H9 (cell line): ENCODE results near the gene SYK. TPM values are rescaled to one million over a fixed set of nuclear protein-coding genes. Genes with fewer than 3 reads are reported as not detected.

Source experiments
- DNase-seq: peaks from one replicate; pipeline ENCODE4 v3.0.0-alpha.2; 2017
- H2AFZ ChIP-seq: one replicate; pipeline ENCODE4 v1.6.1; 2013; ENCODE audit warnings: mild to moderate bottlenecking, low read length, control low read depth, moderate library complexity
- H2AK5ac ChIP-seq: 2 replicates; pipeline ENCODE4 v1.6.1; 2013; ENCODE audit warnings: low read length, control low read depth, mixed read lengths; ENCODE audit not compliant: insufficient read length
- H2BK120ac ChIP-seq: one replicate; pipeline ENCODE4 v1.6.1; 2013; ENCODE audit warnings: low read depth, mild to moderate bottlenecking, low read length, control low read depth, inconsistent platforms; ENCODE audit not compliant: poor library complexity, severe bottlenecking
- H2BK12ac ChIP-seq: 2 replicates; pipeline ENCODE4 v1.6.1; 2013; ENCODE audit warnings: low read length, control low read depth, mixed read lengths, low read depth; ENCODE audit not compliant: insufficient read length
- H2BK15ac ChIP-seq: 2 replicates; pipeline ENCODE4 v1.6.1; 2013; ENCODE audit warnings: low read depth, low read length, control low read depth
- H2BK20ac ChIP-seq: one replicate; pipeline ENCODE4 v1.6.1; 2013; ENCODE audit warnings: low read depth, mild to moderate bottlenecking, low read length, control low read depth, inconsistent platforms; ENCODE audit not compliant: poor library complexity, severe bottlenecking
- H2BK5ac ChIP-seq: 2 replicates; pipeline ENCODE4 v1.6.1; 2013; ENCODE audit warnings: low read length, control low read depth, mixed read lengths; ENCODE audit not compliant: insufficient read length
- H3K14ac ChIP-seq: 2 replicates; pipeline ENCODE4 v1.6.1; 2013; ENCODE audit warnings: low read length, control low read depth; ENCODE audit not compliant: insufficient read depth
- H3K18ac ChIP-seq: 2 replicates; pipeline ENCODE4 v1.6.1; 2013; ENCODE audit warnings: low read depth, mild to moderate bottlenecking, mixed read lengths, low read length, control low read depth; ENCODE audit not compliant: insufficient read length
- H3K23ac ChIP-seq: 2 replicates; pipeline ENCODE4 v1.6.1; 2013; ENCODE audit warnings: low read length, control low read depth, mixed read lengths, low read depth; ENCODE audit not compliant: insufficient read length
- H3K23me2 ChIP-seq: 2 replicates; pipeline ENCODE4 v1.6.1; 2013; ENCODE audit warnings: low read depth, mild to moderate bottlenecking, mixed read lengths, low read length, control low read depth; ENCODE audit not compliant: insufficient read length, poor library complexity, severe bottlenecking
- H3K27ac ChIP-seq: 2 replicates; pipeline ENCODE4 v1.5.1; 2013; ENCODE audit warnings: low read length, control low read depth, mixed read lengths, low read depth; ENCODE audit not compliant: insufficient read length
- H3K27me3 ChIP-seq: 2 replicates; pipeline ENCODE4 v1.6.1; 2013; ENCODE audit warnings: low read length, control low read depth, inconsistent platforms; ENCODE audit not compliant: insufficient read depth
- H3K4ac ChIP-seq: 2 replicates; pipeline ENCODE4 v1.6.1; 2013; ENCODE audit warnings: low read depth, mild to moderate bottlenecking, control low read depth, inconsistent platforms, low read length, moderate library complexity
- H3K4me1 ChIP-seq: 2 replicates; pipeline ENCODE4 v1.6.1; 2013; ENCODE audit warnings: low read length, control low read depth, inconsistent platforms; ENCODE audit not compliant: insufficient read depth
- H3K4me2 ChIP-seq: 2 replicates; pipeline ENCODE4 v1.6.1; 2013; ENCODE audit warnings: low read length, control low read depth, mixed read lengths; ENCODE audit not compliant: insufficient read length, insufficient read depth
- H3K56ac ChIP-seq: 2 replicates; pipeline ENCODE4 v1.6.1; 2013; ENCODE audit warnings: low read depth, mild to moderate bottlenecking, mixed read lengths, low read length, control low read depth; ENCODE audit not compliant: insufficient read length
- H3K79me1 ChIP-seq: 2 replicates; pipeline ENCODE4 v1.6.1; 2013; ENCODE audit warnings: low read depth, mild to moderate bottlenecking, moderate library complexity, low read length, control low read depth, inconsistent platforms; ENCODE audit not compliant: insufficient read depth, poor library complexity, severe bottlenecking
- H3K79me2 ChIP-seq: 2 replicates; pipeline ENCODE4 v1.6.1; 2013; ENCODE audit warnings: low read length, control low read depth, inconsistent platforms; ENCODE audit not compliant: insufficient read depth
- H3K9ac ChIP-seq: 2 replicates; pipeline ENCODE4 v1.6.1; 2013; ENCODE audit warnings: low read length, control low read depth, mixed read lengths; ENCODE audit not compliant: insufficient read length; ENCODE audit errors: extremely low read depth
- H3K9me3 ChIP-seq: one replicate; pipeline ENCODE4 v1.6.1; 2013; ENCODE audit warnings: low read depth, low read length, inconsistent platforms; ENCODE audit not compliant: control insufficient read depth
- H3T11ph ChIP-seq: one replicate; pipeline ENCODE4 v1.6.1; 2013; ENCODE audit warnings: mild to moderate bottlenecking, low read length, control low read depth, inconsistent platforms
- H4K20me1 ChIP-seq: one replicate; pipeline ENCODE4 v1.6.1; 2013; ENCODE audit not compliant: control insufficient read depth, insufficient read length, insufficient read depth
- H4K5ac ChIP-seq: 2 replicates; pipeline ENCODE4 v1.6.1; 2013; ENCODE audit warnings: low read depth, mild to moderate bottlenecking, mixed read lengths, low read length, control low read depth; ENCODE audit not compliant: insufficient read length
- H4K8ac ChIP-seq: replicated peaks from 2 replicates; pipeline ENCODE4 v1.6.1; 2013; ENCODE audit warnings: low read length, control low read depth, mixed read lengths, low read depth; ENCODE audit not compliant: insufficient read length
- H4K91ac ChIP-seq: 2 replicates; pipeline ENCODE4 v1.6.1; 2013; ENCODE audit warnings: low read depth, mild to moderate bottlenecking, moderate library complexity, mixed read lengths, low read length, control low read depth; ENCODE audit not compliant: insufficient read length
- H3K27ac Mint-ChIP-seq, 3 experiments: 2 replicates in 2 of 3; 3 replicates in 1 of 3; pipeline ENCODE4 v1.8.0; 2020 to 2021; ENCODE audit warnings: mixed read lengths in 3 of 3, mild to moderate bottlenecking in 1 of 3, moderate library complexity in 1 of 3
- H3K27me3 Mint-ChIP-seq: 2 replicates; pipeline ENCODE4 v1.8.0; 2021; ENCODE audit warnings: low read depth, mild to moderate bottlenecking, moderate library complexity, mixed read lengths
- H3K36me3 Mint-ChIP-seq, 3 experiments: 2 replicates in 2 of 3; 3 replicates in 1 of 3; pipeline ENCODE4 v1.8.0; 2020 to 2021; ENCODE audit warnings: low read depth in 3 of 3, mixed read lengths in 3 of 3; ENCODE audit not compliant: insufficient read depth in 1 of 3
- H3K4me1 Mint-ChIP-seq, 2 experiments: 2 replicates each; pipeline ENCODE4 v1.8.0; 2020; ENCODE audit warnings: mixed read lengths in 2 of 2
- H3K4me3 Mint-ChIP-seq, 2 experiments: 2 replicates in 1 of 2; 3 replicates in 1 of 2; pipeline ENCODE4 v1.8.0; 2020 to 2021; ENCODE audit warnings: mild to moderate bottlenecking in 2 of 2, mixed read lengths in 2 of 2, moderate library complexity in 1 of 2
- H3K9me3 Mint-ChIP-seq, 2 experiments: 2 replicates in 1 of 2; 3 replicates in 1 of 2; pipeline ENCODE4 v1.8.0; 2020; ENCODE audit warnings: mild to moderate bottlenecking in 2 of 2, mixed read lengths in 2 of 2, moderate library complexity in 1 of 2
- WGBS: extraction: QIAGEN DNeasy Blood & Tissue Kit; methylation state at CpG from one replicate; pipeline ENCODE4 v1.1.7; 2013; ENCODE audit warnings: missing lambda C conversion rate, low lambda C conversion rate, mixed read lengths; ENCODE audit not compliant: insufficient read length; ENCODE audit errors: extremely low coverage; 5-methylcytosine and 5-hydroxymethylcytosine counted together
- total RNA-seq: library from RNA; stranded (reverse); gene quantifications from 2 replicates; pipeline ENCODE4 v1.2.1, GENCODE V29; 2021
- TF ChIP-seq, protein P1 (sequence below): fragments of 200-600 bp; sonication (generic); conservative IDR thresholded peaks from 3 replicates; pipeline ENCODE4 v1.8.0; 2021; ENCODE audit warnings: antibody characterized with exemption, mild to moderate bottlenecking

The SYK gene
- total RNA-seq, 1 experiment from 2014 or later, result 7.9 TPM

GRCh38 chr9:90907790-90908189, 106.2 kb downstream of the SYK start:
- no peak overlapping the region for H2BK5ac ChIP-seq
- no peak overlapping the region for H4K91ac ChIP-seq
- H3T11ph ChIP-seq, result no peak overlapping the region
- DNase-seq, result no peak
- no peaks in the 10 kb centered on the region for H4K20me1 ChIP-seq
- TF ChIP-seq, protein P1, sequence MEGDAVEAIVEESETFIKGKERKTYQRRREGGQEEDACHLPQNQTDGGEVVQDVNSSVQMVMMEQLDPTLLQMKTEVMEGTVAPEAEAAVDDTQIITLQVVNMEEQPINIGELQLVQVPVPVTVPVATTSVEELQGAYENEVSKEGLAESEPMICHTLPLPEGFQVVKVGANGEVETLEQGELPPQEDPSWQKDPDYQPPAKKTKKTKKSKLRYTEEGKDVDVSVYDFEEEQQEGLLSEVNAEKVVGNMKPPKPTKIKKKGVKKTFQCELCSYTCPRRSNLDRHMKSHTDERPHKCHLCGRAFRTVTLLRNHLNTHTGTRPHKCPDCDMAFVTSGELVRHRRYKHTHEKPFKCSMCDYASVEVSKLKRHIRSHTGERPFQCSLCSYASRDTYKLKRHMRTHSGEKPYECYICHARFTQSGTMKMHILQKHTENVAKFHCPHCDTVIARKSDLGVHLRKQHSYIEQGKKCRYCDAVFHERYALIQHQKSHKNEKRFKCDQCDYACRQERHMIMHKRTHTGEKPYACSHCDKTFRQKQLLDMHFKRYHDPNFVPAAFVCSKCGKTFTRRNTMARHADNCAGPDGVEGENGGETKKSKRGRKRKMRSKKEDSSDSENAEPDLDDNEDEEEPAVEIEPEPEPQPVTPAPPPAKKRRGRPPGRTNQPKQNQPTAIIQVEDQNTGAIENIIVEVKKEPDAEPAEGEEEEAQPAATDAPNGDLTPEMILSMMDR, result no peak
- H2BK20ac ChIP-seq, result no peak overlapping the region
- H3K9me3 ChIP-seq, result no peaks in the 10 kb centered on the region
- H3K27ac Mint-ChIP-seq, result no peak overlapping the region
- H3K9me3 Mint-ChIP-seq, result peaks cover 7 to 12% of the 10 kb centered on the region in 2 experiments
- no peak overlapping the region for H2BK15ac ChIP-seq
- no peak overlapping the region for H4K8ac ChIP-seq
- no peaks in the 10 kb centered on the region for H3K79me2 ChIP-seq
- H3K56ac ChIP-seq, result no peak overlapping the region
- H3K4me3 Mint-ChIP-seq, result no peak overlapping the region
- H3K9ac ChIP-seq, result no peak overlapping the region
- no peak overlapping the region for H3K4me2 ChIP-seq
- no peaks in the 10 kb centered on the region for H3K79me1 ChIP-seq
- no CpG with 5 or more reads among the region's 4 CpGs for WGBS
- H3K18ac ChIP-seq, result no peak overlapping the region
- H3K4ac ChIP-seq, result no peak overlapping the region
- no peaks in the 10 kb centered on the region for H3K23me2 ChIP-seq
- peaks cover 6 to 9% of the 10 kb centered on the region in 2 experiments for H3K4me1 Mint-ChIP-seq
- peaks cover 2% of the 10 kb centered on the region for H3K27me3 Mint-ChIP-seq
- H3K27ac ChIP-seq, result no peak overlapping the region
- H3K23ac ChIP-seq, result no peak overlapping the region
- no peak overlapping the region for H3K14ac ChIP-seq
- H3K27me3 ChIP-seq, result no peaks in the 10 kb centered on the region
- H2BK120ac ChIP-seq, result no peak overlapping the region
- H3K4me1 ChIP-seq, result no peaks in the 10 kb centered on the region
- peaks cover 0 to 6% (median 0%) of the 10 kb centered on the region in 3 experiments; a peak in 2 of 7 replicates for H3K36me3 Mint-ChIP-seq
- H2BK12ac ChIP-seq, result no peak overlapping the region
- H2AK5ac ChIP-seq, result no peak overlapping the region
- no peak overlapping the region for H4K5ac ChIP-seq
- H2AFZ ChIP-seq, result no peak overlapping the region
